ENCODE measurements around the gene PKP2. TPM values are rescaled to one million over a fixed set of nuclear protein-coding genes. Genes with fewer than 3 reads are reported as not detected.

PKP2 gene
- total and polyA plus RNA-seq, 2 of the 8 experiments (the other 6 are each of a cell fraction or from before 2014, with no cell fraction given): 9.6 to 44.8 TPM

- no peak for TF ChIP-seq MAFK (IDR thresholded peaks at IDR 0.05; ENCODE audit: low read depth, low read length)
- TF ChIP-seq SP2 (IDR thresholded peaks at IDR 0.05; ENCODE audit: low read length): no peak
- no peak for TF ChIP-seq EP300 (IDR thresholded peaks at IDR 0.05; ENCODE audit: borderline replicate concordance in 1 of 2, low read depth in 2 of 2, low read length in 2 of 2)
- no peak for TF ChIP-seq TAF7 (optimal IDR thresholded peaks at IDR 0.05; ENCODE audit: borderline replicate concordance, low read depth, low read length)
- no peak for TF ChIP-seq HDAC2 (IDR thresholded peaks at IDR 0.05; ENCODE audit: borderline replicate concordance in 1 of 2, low read depth in 2 of 2, low read length in 2 of 2)
These were observed 5.0 kb upstream of the PKP2 start (continued) for GRCh38 chr12:32901553-32901952.
